ENCODE results near the gene MESD.

MESD gene

GRCh38 chr15:80936288-80937078, 53.1 kb downstream of the MESD start:
- no peak for TF ChIP-seq CTCF (IDR thresholded peaks at IDR 0.05)

GRCh38 chr15:80934761-80935221, 54.8 kb downstream of the MESD start:
- no peak for TF ChIP-seq CTCF (IDR thresholded peaks at IDR 0.05)

- no peak for TF ChIP-seq CTCF (IDR thresholded peaks at IDR 0.05)
Measured at GRCh38 chr15:80932989-80933388, 56.6 kb downstream of the MESD start.

GRCh38 chr15:80932513-80932815, 57.2 kb downstream of the MESD start:
- TF ChIP-seq CTCF (IDR thresholded peaks at IDR 0.05): no peak

- TF ChIP-seq CTCF (IDR thresholded peaks at IDR 0.05): no peak
Measured at GRCh38 chr15:80931721-80932512, 57.7 kb downstream of the MESD start.

- no peak for TF ChIP-seq CTCF (IDR thresholded peaks at IDR 0.05)
Measured at GRCh38 chr15:80931191-80931590, 58.4 kb downstream of the MESD start.

- no peak for TF ChIP-seq CTCF (IDR thresholded peaks at IDR 0.05)
Measured at GRCh38 chr15:80929689-80930088, 59.9 kb downstream of the MESD start.
